ENCODE results near the gene NGF. TPM values are rescaled to one million over a fixed set of nuclear protein-coding genes. Genes with fewer than 3 reads are reported as not detected.

Gene NGF
- total RNA-seq, 1 experiment from 2014 or later = 0.47 TPM

- Histone ChIP-seq H3K36me3 (ENCODE audit: insufficient read depth, low read length, poor library complexity, severe bottlenecking) (no peaks in the 10 kb centered on the region), H3K4me3 (ENCODE audit: low read depth, low read length, poor library complexity, severe bottlenecking) (no peak overlapping the region), H3K27me3 (replicated peaks; ENCODE audit: insufficient read depth, low read depth, low read length, poor library complexity) (peaks cover 9% of the 10 kb centered on the region), H3K4me1 (ENCODE audit: insufficient read depth, low read length, poor library complexity, severe bottlenecking) (no peaks in the 10 kb centered on the region), H3K27ac (ENCODE audit: low read depth, low read length, poor library complexity, severe bottlenecking) (no peak overlapping the region), H3K9me3 (ENCODE audit: low read depth, low read length, poor library complexity, severe bottlenecking) (no peaks in the 10 kb centered on the region)
- intact Hi-C loops (cut with micrococcal nuclease; ENCODE audit: unreplicated experiment) = no loop called here
- no peak for DNase-seq (ENCODE audit: low spot score)
- ChIA-PET POLR2A (ENCODE audit: low non-redundant PET) (no interaction called here), CTCF (no interaction called here)
- no TSS peak for BruUV-seq (replicated peaks)
- TF ChIP-seq EZH2 (IDR thresholded peaks at IDR 0.05; ENCODE audit: borderline replicate concordance, low read depth, low read length, poor library complexity, severe bottlenecking) = no peak
- no peak for TF ChIP-seq CTCF (conservative IDR thresholded peaks at IDR 0.05; ENCODE audit: low read depth, low read length)
Measured at GRCh38 chr1:115377411-115377810, 39.4 kb upstream of the NGF start.

DNA sequence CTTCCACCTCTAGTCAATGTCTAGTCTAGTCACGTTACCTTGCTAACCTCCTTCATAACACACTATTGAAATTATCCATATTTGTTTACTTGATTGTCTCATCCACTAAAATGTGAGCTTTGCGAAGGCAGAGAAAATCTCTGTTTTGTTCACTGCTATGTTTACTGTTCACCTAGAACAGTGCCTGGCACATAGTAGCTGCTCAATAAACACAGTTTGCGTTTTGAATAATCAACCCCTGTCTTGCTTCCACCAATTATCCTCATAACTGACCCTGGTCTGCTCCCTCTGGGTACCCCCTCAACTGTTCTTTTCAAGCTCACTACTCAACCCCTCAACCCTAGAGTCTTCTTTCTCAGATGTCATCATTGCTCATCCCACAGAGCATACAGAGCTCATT is 36.5 kb upstream of the NGF start:
- Histone ChIP-seq H3K4me3 (ENCODE audit: low read depth, low read length, poor library complexity, severe bottlenecking) (no peak overlapping the region), H3K36me3 (ENCODE audit: insufficient read depth, low read length, poor library complexity, severe bottlenecking) (no peaks in the 10 kb centered on the region), H3K4me1 (ENCODE audit: insufficient read depth, low read length, poor library complexity, severe bottlenecking) (no peaks in the 10 kb centered on the region), H3K27ac (ENCODE audit: low read depth, low read length, poor library complexity, severe bottlenecking) (no peak overlapping the region), H3K27me3 (replicated peaks; ENCODE audit: insufficient read depth, low read depth, low read length, poor library complexity) (peaks cover 7% of the 10 kb centered on the region), H3K9me3 (ENCODE audit: low read depth, low read length, poor library complexity, severe bottlenecking) (no peaks in the 10 kb centered on the region)
- intact Hi-C loops (cut with micrococcal nuclease; ENCODE audit: unreplicated experiment) = no loop called here
- DNase-seq (ENCODE audit: low spot score) = no peak
- CTCF ChIA-PET = no interaction called here
- BruUV-seq (replicated peaks) = no TSS peak
- TF ChIP-seq CTCF (conservative IDR thresholded peaks at IDR 0.05; ENCODE audit: low read depth, low read length) (no peak), EZH2 (IDR thresholded peaks at IDR 0.05; ENCODE audit: borderline replicate concordance, low read depth, low read length, poor library complexity, severe bottlenecking) (no peak)
- POLR2A ChIA-PET (ENCODE audit: low non-redundant PET) = no interaction called here

DNA sequence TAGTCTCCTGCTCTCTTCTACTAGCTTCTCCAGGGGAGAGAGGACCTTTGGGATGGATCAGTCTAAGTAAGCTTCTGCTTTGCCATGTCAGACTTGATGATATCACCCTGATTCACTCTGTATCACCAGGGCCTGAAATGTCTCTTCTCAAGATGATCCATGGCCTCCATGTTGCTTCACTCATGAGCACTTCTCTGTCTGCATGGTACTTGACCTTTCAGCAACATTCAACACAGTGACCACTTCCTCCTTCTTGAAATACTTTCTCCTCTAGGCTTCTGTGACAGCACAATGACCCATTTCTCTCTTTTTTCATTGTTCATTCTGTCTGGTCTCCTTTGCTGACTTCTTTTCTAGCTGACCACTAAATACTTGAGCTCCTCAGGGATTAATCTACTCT is 35.3 kb upstream of the NGF start:
- H3K4me1 ChIP-seq (ENCODE audit: insufficient read depth, low read length, poor library complexity, severe bottlenecking) = no peaks in the 10 kb centered on the region
- no peak for DNase-seq (ENCODE audit: low spot score)
- no peak overlapping the region for H3K27ac ChIP-seq (ENCODE audit: low read depth, low read length, poor library complexity, severe bottlenecking)
- H3K4me3 ChIP-seq (ENCODE audit: low read depth, low read length, poor library complexity, severe bottlenecking) = no peak overlapping the region
- TF ChIP-seq CTCF (conservative IDR thresholded peaks at IDR 0.05; ENCODE audit: low read depth, low read length) = no peak
- no peak for TF ChIP-seq EZH2 (IDR thresholded peaks at IDR 0.05; ENCODE audit: borderline replicate concordance, low read depth, low read length, poor library complexity, severe bottlenecking)
- no peaks in the 10 kb centered on the region for H3K9me3 ChIP-seq (ENCODE audit: low read depth, low read length, poor library complexity, severe bottlenecking)
- POLR2A ChIA-PET (ENCODE audit: low non-redundant PET) = interaction anchor here (0.5 kb wide), 1 partner anchor 365 kb away, joined by 4 read pairs; no protein-coding TSS in a partner anchor
- peaks cover 7% of the 10 kb centered on the region for H3K27me3 ChIP-seq (replicated peaks; ENCODE audit: insufficient read depth, low read depth, low read length, poor library complexity)
- intact Hi-C loops (cut with micrococcal nuclease; ENCODE audit: unreplicated experiment) = no loop called here
- no TSS peak for BruUV-seq (replicated peaks)
- H3K36me3 ChIP-seq (ENCODE audit: insufficient read depth, low read length, poor library complexity, severe bottlenecking) = no peaks in the 10 kb centered on the region
- CTCF ChIA-PET = no interaction called here

All from A673 (cell line).